ENCODE results near the gene DRGX.

The DRGX gene

GRCh38 chr10:49363309-49364031, 32.4 kb downstream of the DRGX start:
- no peak for DNase-seq

GRCh38 chr10:49362596-49363260, 33.2 kb downstream of the DRGX start:
- no peak for DNase-seq

DNA sequence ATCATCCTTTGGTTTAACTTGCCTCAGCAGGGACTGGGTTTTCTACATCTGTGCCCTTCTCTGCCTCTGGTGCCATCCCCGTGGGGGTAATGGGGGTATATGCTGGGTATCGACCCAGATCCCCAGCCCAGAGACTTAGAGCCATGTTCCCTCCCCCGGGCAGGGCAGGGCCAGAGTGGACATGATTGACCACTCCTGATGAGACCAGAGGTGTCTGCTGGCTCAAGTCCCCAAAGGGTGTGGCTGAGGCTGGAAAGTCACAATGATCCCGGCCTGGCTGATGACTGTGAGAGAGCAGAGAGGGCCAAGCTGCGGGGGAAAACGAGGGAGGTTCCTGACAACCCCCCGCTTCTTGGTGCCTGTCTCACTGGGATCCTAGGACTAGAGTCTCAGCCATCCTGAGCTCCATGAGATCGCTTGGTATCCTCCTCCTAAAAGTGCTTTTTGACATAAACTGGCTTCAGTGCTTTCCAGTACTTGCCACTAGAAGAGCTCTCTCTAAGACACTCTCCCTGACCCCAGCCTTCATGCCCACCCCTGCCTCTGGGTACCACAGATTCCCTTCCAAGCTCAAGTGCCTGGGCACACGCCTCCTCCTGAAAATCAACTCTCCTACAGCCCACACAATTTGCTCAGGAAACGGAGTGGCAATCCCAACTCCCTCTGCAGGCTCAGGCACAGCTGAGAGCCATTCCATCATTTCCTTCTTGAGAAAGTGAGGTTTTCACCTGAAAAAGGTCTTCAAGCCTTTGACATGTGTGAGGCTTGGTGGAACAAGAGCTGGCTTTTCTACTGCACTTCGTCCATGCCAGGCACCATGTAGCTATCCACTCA, 33.9 kb downstream of the DRGX start:
- DNase-seq: no peak

DNA sequence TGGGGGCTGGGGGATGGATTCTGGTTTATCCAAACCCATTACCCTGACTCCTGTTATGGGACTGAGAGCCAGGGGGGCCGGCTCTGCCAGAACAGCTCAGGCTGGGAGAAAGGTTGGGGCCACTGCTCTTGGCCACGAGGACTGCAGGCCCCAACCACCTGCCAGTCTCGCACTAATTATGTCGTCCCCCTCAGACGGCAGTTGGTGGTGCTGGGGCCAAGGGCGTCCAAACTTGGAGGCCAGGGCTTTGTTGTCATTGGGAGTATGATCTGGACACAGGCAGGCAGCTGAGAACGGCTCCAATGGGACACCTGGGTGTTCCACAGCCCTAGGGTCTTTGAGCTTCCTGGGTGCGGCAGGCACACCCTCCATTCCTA, 34.7 kb downstream of the DRGX start:
- DNase-seq: no peak

DNA sequence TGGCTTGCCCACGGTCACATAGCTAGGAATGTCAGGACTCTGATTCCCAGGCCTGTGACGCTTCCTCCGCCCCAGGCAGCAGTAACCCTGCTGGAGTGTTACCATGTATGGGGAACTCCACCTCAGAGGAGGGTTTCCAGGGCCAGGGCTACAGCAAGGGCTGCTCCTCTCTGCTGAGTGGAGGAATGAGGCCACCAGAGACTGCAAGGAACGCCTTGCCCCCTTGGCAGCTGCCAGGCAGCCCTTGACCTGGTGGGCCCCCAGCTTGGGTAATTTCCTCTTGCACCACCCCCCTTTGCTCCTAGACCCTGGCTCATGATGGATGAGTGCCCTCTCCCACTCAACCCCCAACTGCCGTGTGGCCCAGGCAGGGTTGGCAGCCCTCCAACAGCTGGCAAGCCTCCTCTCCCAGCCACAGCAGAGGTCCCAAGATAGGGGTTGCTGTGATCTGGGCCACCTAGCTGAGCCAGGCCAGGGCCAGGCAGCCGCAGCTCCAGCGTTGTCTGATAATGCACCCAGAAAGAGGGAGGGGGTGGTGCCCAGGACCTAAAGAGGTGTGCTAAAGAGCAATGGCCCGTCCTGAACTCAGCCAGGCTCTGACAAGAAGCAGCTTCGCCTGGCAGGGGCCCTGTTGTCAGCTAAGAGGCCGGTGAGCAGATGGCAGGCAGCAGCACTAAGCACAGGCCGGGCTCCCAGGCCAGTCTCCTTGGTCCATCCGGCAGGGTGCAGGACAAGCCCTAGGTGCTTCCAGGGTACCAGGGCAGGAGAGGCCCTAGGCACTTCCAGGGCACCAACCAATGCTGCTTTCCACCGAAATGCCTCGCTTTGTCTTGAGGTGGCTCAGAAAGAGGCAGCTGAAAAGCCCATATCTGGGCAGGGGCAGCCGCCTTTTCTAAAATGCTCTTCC, 35.4 kb downstream of the DRGX start:
- DNase-seq: no peak

DNA sequence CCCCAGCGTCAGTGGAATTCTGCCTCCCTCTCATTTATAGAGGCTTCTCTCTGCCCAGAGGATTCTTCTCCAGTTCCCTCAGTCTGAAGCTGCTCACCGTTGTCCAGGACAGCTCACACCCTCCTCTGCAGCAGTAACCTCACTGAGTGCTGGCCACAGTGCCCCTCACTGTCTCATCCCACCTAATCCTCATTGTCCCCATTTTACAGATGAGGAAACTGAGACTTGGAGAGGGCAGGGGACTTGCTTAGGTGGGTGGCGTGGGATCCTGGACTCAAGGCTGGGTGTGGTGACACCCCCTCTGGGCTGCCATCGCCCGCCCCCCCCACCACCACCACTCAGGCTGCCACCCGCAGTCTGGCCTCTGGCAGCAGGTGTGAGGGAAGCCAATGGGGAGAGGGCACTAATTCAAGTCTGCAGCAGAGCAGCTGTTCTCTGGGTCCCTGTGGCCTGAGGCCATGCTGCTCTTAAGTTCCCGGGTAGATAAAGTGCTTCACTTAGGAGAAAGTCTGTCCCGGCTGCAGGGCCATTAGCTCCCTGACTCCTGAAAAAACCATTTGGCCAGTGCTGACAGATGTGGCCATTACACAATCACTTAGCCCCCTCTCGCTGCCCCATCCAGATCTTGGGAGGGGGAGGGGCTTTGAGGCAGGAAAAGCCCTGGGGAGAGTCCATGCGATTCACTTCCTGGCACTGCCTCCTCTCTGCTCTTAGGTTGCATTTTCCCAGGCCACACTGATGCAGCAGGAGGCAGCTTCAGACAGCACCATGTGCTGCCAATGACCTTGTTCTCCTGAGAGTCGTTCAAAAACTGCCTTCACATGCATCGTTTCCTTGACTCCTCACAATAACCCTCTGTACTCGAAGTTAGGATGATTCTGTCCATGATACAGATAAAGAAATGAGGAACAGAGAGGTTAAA, 36.3 kb downstream of the DRGX start:
- DNase-seq: no peak

DNA sequence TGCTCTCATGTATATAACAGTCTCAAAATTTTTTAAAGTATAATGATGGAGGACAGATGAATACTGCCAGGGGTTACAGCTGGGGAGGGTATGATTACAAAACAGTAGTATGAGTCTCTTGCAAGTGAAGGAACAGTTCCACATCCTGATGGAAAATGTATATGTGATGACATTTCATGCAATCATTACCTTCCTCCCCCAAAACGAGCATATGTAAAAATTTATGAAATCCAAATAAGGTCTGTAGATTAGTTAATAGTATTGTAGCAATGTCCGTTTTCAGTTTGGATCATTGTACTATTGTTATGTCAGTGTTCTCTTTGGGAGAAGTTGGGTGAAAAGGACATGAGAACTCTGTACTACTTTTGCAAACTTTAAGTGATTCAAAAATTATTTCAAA, 38.0 kb downstream of the DRGX start:
- no peak for DNase-seq

DNA sequence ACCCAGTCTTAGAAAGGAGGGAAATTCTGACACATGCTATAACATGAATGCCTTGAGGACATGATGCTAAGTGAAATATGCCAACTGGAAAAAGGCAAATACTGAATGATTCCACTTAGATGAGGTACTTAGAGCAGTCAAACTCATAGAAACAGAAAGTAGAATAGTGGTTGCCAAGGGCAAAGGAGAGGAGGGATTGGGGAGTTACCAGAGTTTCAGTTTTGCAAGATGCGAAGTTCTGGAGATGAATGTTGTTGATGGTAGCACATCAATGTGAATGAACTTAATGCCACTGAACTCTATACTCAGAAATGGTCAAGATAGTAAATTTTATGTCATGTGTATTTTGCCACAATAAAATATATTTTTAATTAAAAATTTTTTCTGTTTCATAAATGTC, 38.9 kb downstream of the DRGX start:
- no peak for DNase-seq

- no peak for DNase-seq
Observed at GRCh38 chr10:49356181-49356580, 39.7 kb downstream of the DRGX start.

GRCh38 chr10:49355221-49355620, 40.7 kb downstream of the DRGX start:
- no peak for DNase-seq

DNA sequence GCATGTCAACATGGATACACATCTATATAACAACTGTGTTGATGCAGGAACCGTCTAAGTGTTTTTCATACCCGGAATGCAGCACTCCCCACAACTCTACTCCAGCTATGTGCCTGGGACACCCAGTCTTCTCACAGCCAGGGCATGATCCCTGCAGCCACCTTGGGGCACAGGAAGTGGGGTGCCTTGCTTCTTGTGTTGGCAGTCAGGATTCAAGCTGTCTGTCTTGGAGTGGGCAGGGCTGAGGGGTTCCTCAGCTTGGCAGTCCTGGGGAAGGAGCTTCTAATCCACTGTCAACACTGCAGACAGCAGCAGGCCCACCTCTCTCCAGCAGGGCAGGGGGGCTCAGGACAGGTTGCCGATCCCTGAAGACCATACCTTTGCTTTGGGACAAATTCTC, 41.3 kb downstream of the DRGX start:
- DNase-seq: no peak

GRCh38 chr10:49353895-49354566, 41.9 kb downstream of the DRGX start:
- no peak for DNase-seq

GRCh38 chr10:49353026-49353894, 42.6 kb downstream of the DRGX start:
- no peak for DNase-seq

DNA sequence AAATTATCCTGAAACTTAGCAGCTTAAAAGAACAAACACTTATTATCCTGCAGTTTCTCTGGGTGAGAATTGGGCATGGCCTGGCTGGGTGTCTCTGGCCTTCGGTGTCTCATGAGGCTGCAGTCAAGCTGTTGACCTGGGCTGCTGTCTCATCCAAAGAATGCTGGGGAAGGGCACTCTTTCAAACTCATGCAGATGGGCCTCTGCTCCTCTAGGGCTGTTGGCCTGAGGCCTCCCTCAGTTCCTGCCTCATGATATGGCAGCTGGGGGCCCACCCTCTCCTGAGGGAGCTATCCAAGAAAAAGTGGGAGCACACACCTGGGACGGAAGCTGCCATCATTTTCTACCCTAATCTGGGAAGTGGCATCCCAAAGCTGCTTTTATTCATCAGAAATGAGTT, 43.6 kb downstream of the DRGX start:
- no peak for DNase-seq

DNA sequence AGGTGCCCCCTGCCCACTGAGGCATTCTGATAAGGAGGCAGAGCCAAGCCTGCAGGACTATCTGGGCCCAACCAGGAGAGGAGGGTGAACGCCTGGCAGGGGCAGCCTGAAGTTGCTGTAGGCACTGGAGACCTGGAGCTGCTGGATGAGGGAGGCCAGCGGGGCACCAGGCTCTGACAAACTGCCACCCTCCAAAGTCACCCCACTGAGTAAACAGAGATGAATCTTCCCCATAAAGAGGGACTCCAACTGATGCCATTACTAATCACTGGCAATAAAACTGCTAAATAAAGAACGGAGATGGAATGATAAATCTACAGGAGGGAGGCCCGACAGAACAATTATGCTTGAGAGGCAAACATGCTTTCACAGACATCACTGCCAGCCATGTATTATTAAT, 44.2 kb downstream of the DRGX start:
- no peak for DNase-seq

- no peak for DNase-seq
Observed at GRCh38 chr10:49350846-49351532, 44.9 kb downstream of the DRGX start.

GRCh38 chr10:49350138-49350537, 45.8 kb downstream of the DRGX start:
- no peak for DNase-seq

- DNase-seq: no peak
Observed at GRCh38 chr10:49349390-49349789, 46.5 kb downstream of the DRGX start.

All from amygdala (tissue), 56 donors.